Measurements from ENCODE around the gene PCDH15.

PCDH15 gene

DNA sequence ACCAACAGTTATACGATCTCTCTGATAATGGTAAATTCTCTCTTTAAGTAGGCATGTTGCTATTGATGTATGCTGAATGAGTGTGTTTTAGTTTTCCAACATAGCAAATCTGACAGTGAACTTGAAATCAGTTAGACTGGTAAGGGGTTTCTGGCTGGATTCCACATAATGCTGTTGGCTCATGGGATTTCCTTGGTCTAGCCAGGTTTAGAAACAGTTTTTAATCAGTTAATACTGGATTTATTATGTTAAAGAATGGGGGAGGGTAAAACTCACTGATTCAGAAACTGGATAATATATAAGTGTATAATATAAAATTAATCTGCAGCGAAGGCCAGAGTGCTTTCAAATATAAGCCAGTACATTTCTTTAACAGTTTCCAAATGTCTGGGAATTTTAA, 55.6 kb downstream of the PCDH15 start:
- H2BK12ac ChIP-seq (ENCODE audit: low read length): no peak overlapping the region
- H3K4me3 ChIP-seq (ENCODE audit: low read depth, low read length): no peak overlapping the region
- no peak overlapping the region for H3K9ac ChIP-seq (ENCODE audit: low read length)
- no peaks in the 10 kb centered on the region for H3K79me1 ChIP-seq (ENCODE audit: low read length)
- no peak overlapping the region for H3K4me2 ChIP-seq (ENCODE audit: low read length)
- H3K36me3 ChIP-seq (ENCODE audit: control insufficient read depth in 1 of 2, insufficient read depth in 2 of 2, low read length in 2 of 2): no peaks in the 10 kb centered on the region
- H4K8ac ChIP-seq (ENCODE audit: low read depth, low read length): no peak overlapping the region
- H3K27ac ChIP-seq (ENCODE audit: low read depth, low read length): no peak overlapping the region
- no peak overlapping the region for H3K4ac ChIP-seq (ENCODE audit: low read depth, low read length)
- H4K91ac ChIP-seq (ENCODE audit: low read depth, low read length): no peak overlapping the region
- no peak overlapping the region for H2BK5ac ChIP-seq (ENCODE audit: low read depth, low read length, poor library complexity)
- no peaks in the 10 kb centered on the region for H3K4me1 ChIP-seq (ENCODE audit: control insufficient read depth in 1 of 2, insufficient read depth in 2 of 2, low read length in 2 of 2)
- H4K12ac ChIP-seq (ENCODE audit: low read depth, low read length): no peak overlapping the region
- no peak for DNase-seq
- H3K27me3 ChIP-seq (ENCODE audit: insufficient read depth, low read length): no peaks in the 10 kb centered on the region
- no CpG with 5 or more reads among the region's 2 CpGs for WGBS (ENCODE audit: extremely low coverage, insufficient coverage, insufficient read length)
- H3K23ac ChIP-seq (ENCODE audit: low read length): no peak overlapping the region
- no peak overlapping the region for H2AK5ac ChIP-seq (ENCODE audit: low read length)
- H3K9me3 ChIP-seq (ENCODE audit: insufficient read depth, low read depth, low read length): no peaks in the 10 kb centered on the region
- no peak overlapping the region for H2BK120ac ChIP-seq (ENCODE audit: insufficient read depth, low read length, poor library complexity)
- H2AFZ ChIP-seq (ENCODE audit: insufficient read depth, low read length, poor library complexity): no peak overlapping the region
- no peaks in the 10 kb centered on the region for H3K79me2 ChIP-seq (ENCODE audit: control insufficient read depth, insufficient read depth, low read length, poor library complexity)
- H3K14ac ChIP-seq (ENCODE audit: low read length): no peak overlapping the region
- no peak overlapping the region for H3K18ac ChIP-seq (ENCODE audit: low read length)

DNA sequence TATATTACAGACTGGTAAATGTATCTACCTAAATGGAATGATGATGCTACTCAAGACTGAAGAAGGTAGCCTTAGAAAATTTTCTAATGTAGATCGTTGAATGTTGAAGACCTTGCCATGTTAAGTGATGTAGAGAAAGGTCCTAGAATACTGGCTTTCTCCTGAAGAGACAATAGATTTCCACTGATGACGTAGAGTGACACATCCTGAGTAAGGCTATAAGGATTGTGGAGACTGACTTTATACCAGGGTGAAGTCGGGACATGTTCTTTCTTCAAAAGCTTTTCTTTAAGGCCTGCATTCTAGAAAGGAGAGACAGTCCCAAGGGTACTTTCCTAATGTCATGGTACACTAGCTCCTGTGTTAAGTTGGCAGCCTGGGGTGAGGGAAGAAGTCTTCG, 58.6 kb downstream of the PCDH15 start:
- no peaks in the 10 kb centered on the region for H3K9me3 ChIP-seq (ENCODE audit: insufficient read depth, low read depth, low read length)
- no peak overlapping the region for H2AFZ ChIP-seq (ENCODE audit: insufficient read depth, low read length, poor library complexity)
- no peak overlapping the region for H4K8ac ChIP-seq (ENCODE audit: low read depth, low read length)
- no peak overlapping the region for H3K18ac ChIP-seq (ENCODE audit: low read length)
- WGBS (ENCODE audit: extremely low coverage, insufficient coverage, insufficient read length): no CpG with 5 or more reads among the region's 4 CpGs
- no peak for DNase-seq
- H2BK120ac ChIP-seq (ENCODE audit: insufficient read depth, low read length, poor library complexity): no peak overlapping the region
- no peak overlapping the region for H3K4me3 ChIP-seq (ENCODE audit: low read depth, low read length)
- H3K79me1 ChIP-seq (ENCODE audit: low read length): no peaks in the 10 kb centered on the region
- H2AK5ac ChIP-seq (ENCODE audit: low read length): no peak overlapping the region
- no peak overlapping the region for H3K27ac ChIP-seq (ENCODE audit: low read depth, low read length)
- H4K91ac ChIP-seq (ENCODE audit: low read depth, low read length): no peak overlapping the region
- no peak overlapping the region for H2BK12ac ChIP-seq (ENCODE audit: low read length)
- H3K23ac ChIP-seq (ENCODE audit: low read length): no peak overlapping the region
- no peak overlapping the region for H2BK5ac ChIP-seq (ENCODE audit: low read depth, low read length, poor library complexity)
- no peaks in the 10 kb centered on the region for H3K79me2 ChIP-seq (ENCODE audit: control insufficient read depth, insufficient read depth, low read length, poor library complexity)
- H3K4me1 ChIP-seq (ENCODE audit: control insufficient read depth in 1 of 2, insufficient read depth in 2 of 2, low read length in 2 of 2): no peaks in the 10 kb centered on the region
- no peaks in the 10 kb centered on the region for H3K27me3 ChIP-seq (ENCODE audit: insufficient read depth, low read length)
- no peaks in the 10 kb centered on the region for H3K36me3 ChIP-seq (ENCODE audit: control insufficient read depth in 1 of 2, insufficient read depth in 2 of 2, low read length in 2 of 2)
- no peak overlapping the region for H3K4ac ChIP-seq (ENCODE audit: low read depth, low read length)
- H3K4me2 ChIP-seq (ENCODE audit: low read length): no peak overlapping the region
- no peak overlapping the region for H3K9ac ChIP-seq (ENCODE audit: low read length)
- no peak overlapping the region for H3K14ac ChIP-seq (ENCODE audit: low read length)
- no peak overlapping the region for H4K12ac ChIP-seq (ENCODE audit: low read depth, low read length)

DNA sequence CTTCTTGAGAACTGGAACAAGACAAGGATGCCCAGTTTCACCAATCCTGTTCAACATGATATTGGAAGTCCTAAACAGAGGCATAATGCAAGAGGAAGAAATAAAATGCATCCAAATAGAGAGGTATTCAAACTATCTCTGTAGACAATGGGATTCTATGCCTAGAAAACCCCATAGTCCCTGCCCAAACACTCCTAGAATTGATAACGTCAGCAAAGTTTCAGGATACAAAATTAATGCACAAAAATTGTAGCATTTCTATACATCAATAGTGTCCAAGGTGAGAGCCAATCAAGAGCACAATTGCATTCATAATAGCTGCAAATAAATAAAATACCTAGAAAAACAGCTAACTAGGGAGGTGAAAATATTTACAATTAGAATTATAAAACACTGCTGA, 72.5 kb downstream of the PCDH15 start:
- H2BK5ac ChIP-seq (ENCODE audit: low read depth, low read length, poor library complexity): no peak overlapping the region
- H3K79me2 ChIP-seq (ENCODE audit: control insufficient read depth, insufficient read depth, low read length, poor library complexity): no peaks in the 10 kb centered on the region
- H3K36me3 ChIP-seq (ENCODE audit: control insufficient read depth in 1 of 2, insufficient read depth in 2 of 2, low read length in 2 of 2): no peaks in the 10 kb centered on the region
- H2AK5ac ChIP-seq (ENCODE audit: low read length): no peak overlapping the region
- H3K23ac ChIP-seq (ENCODE audit: low read length): no peak overlapping the region
- no peak overlapping the region for H4K12ac ChIP-seq (ENCODE audit: low read depth, low read length)
- no peak overlapping the region for H3K4me3 ChIP-seq (ENCODE audit: low read depth, low read length)
- no peak overlapping the region for H3K18ac ChIP-seq (ENCODE audit: low read length)
- no peak overlapping the region for H3K27ac ChIP-seq (ENCODE audit: low read depth, low read length)
- H3K14ac ChIP-seq (ENCODE audit: low read length): no peak overlapping the region
- no peaks in the 10 kb centered on the region for H3K27me3 ChIP-seq (ENCODE audit: insufficient read depth, low read length)
- no peak overlapping the region for H4K91ac ChIP-seq (ENCODE audit: low read depth, low read length)
- H2BK120ac ChIP-seq (ENCODE audit: insufficient read depth, low read length, poor library complexity): no peak overlapping the region
- no peak overlapping the region for H3K9ac ChIP-seq (ENCODE audit: low read length)
- WGBS (ENCODE audit: extremely low coverage, insufficient coverage, insufficient read length): no CpG with 5 or more reads among the region's 1 CpG
- H4K8ac ChIP-seq (ENCODE audit: low read depth, low read length): no peak overlapping the region
- H3K9me3 ChIP-seq (ENCODE audit: insufficient read depth, low read depth, low read length): no peaks in the 10 kb centered on the region
- no peak overlapping the region for H3K4ac ChIP-seq (ENCODE audit: low read depth, low read length)
- no peak overlapping the region for H2AFZ ChIP-seq (ENCODE audit: insufficient read depth, low read length, poor library complexity)
- DNase-seq: no peak
- H2BK12ac ChIP-seq (ENCODE audit: low read length): no peak overlapping the region
- H3K79me1 ChIP-seq (ENCODE audit: low read length): no peaks in the 10 kb centered on the region
- no peaks in the 10 kb centered on the region for H3K4me1 ChIP-seq (ENCODE audit: control insufficient read depth in 1 of 2, insufficient read depth in 2 of 2, low read length in 2 of 2)
- no peak overlapping the region for H3K4me2 ChIP-seq (ENCODE audit: low read length)

DNA sequence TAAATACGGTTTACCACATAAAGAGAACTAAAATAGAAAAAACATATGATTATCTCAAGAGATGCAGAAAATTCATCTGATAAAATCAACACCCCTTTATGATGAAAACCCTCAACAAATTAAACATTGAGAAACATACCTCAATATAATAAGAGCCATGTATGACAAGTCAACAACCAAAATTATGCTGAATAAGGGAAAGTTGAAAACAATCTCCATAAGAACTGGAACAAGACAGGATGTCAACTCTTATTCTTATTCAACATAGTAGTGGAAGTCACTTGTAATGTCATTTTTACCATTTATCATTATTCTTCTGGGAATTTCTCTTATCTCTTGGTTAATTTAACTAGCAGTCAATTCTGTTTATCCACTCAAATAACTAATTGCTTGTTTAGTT, 79.0 kb downstream of the PCDH15 start:
- Histone ChIP-seq H3K9ac (ENCODE audit: low read length) (no peak overlapping the region), H4K12ac (ENCODE audit: low read depth, low read length) (no peak overlapping the region), H2AK5ac (ENCODE audit: low read length) (no peak overlapping the region), H4K8ac (ENCODE audit: low read depth, low read length) (no peak overlapping the region), H3K18ac (ENCODE audit: low read length) (no peak overlapping the region), H2BK12ac (ENCODE audit: low read length) (no peak overlapping the region), H2BK120ac (ENCODE audit: insufficient read depth, low read length, poor library complexity) (no peak overlapping the region), H3K27ac (ENCODE audit: low read depth, low read length) (no peak overlapping the region), H3K27me3 (ENCODE audit: insufficient read depth, low read length) (no peaks in the 10 kb centered on the region), H2AFZ (ENCODE audit: insufficient read depth, low read length, poor library complexity) (no peak overlapping the region), H3K4me2 (ENCODE audit: low read length) (no peak overlapping the region), H3K4me1 (ENCODE audit: control insufficient read depth in 1 of 2, insufficient read depth in 2 of 2, low read length in 2 of 2) (no peaks in the 10 kb centered on the region), H3K4ac (ENCODE audit: low read depth, low read length) (no peak overlapping the region), H3K9me3 (ENCODE audit: insufficient read depth, low read depth, low read length) (no peaks in the 10 kb centered on the region), H3K23ac (ENCODE audit: low read length) (no peak overlapping the region), H2BK5ac (ENCODE audit: low read depth, low read length, poor library complexity) (no peak overlapping the region), H3K4me3 (ENCODE audit: low read depth, low read length) (no peak overlapping the region), H3K14ac (ENCODE audit: low read length) (no peak overlapping the region), H4K91ac (ENCODE audit: low read depth, low read length) (no peak overlapping the region), H3K79me2 (ENCODE audit: control insufficient read depth, insufficient read depth, low read length, poor library complexity) (no peaks in the 10 kb centered on the region), H3K36me3 (ENCODE audit: control insufficient read depth in 1 of 2, insufficient read depth in 2 of 2, low read length in 2 of 2) (no peaks in the 10 kb centered on the region), H3K79me1 (ENCODE audit: low read length) (no peaks in the 10 kb centered on the region)
- no CpG with 5 or more reads among the region's 1 CpG for WGBS (ENCODE audit: extremely low coverage, insufficient coverage, insufficient read length)
- no peak for DNase-seq

Data from trophoblast cell (in vitro differentiated cells and primary cell).